ENCODE data around the gene ARHGAP15.

GRCh38 chr2:143237146-143237777 is 108.0 kb downstream of the ARHGAP15 start:
- no peak for TF ChIP-seq ATF3 (IDR thresholded peaks at IDR 0.05)
- no peak for TF ChIP-seq JUND (IDR thresholded peaks at IDR 0.05)
- no peak for TF ChIP-seq ZBTB33 (IDR thresholded peaks at IDR 0.05)
- no peak for TF ChIP-seq CTCF (IDR thresholded peaks at IDR 0.05; ENCODE audit: low read depth, low read length, missing input control)
- no peak for TF ChIP-seq RAD21 (IDR thresholded peaks at IDR 0.05)
- TF ChIP-seq YY1 (IDR thresholded peaks at IDR 0.05): no peak
- no peak for TF ChIP-seq REST (IDR thresholded peaks at IDR 0.05)
- TF ChIP-seq GABPA (IDR thresholded peaks at IDR 0.05 in 1 of 2, conservative IDR thresholded peaks at IDR 0.05 in 1 of 2): no peak
- TF ChIP-seq SP1 (IDR thresholded peaks at IDR 0.05): no peak
- no peak for TF ChIP-seq EGR1 (IDR thresholded peaks at IDR 0.05; ENCODE audit: low read depth in 2 of 2)

Measured in liver (tissue), 3 donors.